Middle frontal gyrus (tissue), 1 donor: ENCODE data around the gene RAB6A.

Experiments used
- DNase-seq: peaks from one replicate; pipeline ENCODE4 v3.0.0-alpha.2; 2015; ENCODE audit warnings: low spot score; ENCODE audit errors: extremely low spot score

RAB6A gene

DNA sequence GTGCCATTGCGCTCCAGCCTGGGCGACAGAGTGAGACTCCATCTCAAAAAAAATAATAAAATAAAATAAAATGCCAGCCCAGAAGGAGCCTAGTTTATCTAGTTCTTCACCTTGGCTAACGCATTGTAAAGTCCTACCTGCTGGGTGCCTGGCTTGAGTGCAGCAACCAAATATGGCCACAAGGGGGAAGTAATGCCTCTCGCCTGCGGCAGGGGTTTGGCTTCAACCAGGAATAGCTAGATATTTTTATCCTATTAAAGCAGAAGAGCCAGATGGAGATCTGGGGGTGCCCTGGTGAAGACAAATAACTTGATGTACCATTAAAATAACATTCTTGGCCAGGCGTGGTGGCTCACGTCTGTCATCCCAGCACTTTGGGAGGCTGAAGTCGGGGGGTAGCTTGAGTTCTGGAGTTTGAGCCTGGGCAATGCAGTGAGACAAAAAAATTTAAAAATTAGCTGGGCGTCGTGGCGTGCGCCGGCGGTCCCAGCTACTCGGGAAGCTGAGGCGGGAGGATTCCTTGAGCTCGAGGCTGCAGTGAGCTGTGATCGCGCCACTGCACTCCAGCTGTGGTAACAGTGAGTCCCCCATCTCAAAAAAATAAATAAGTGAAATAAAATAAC lies 135.1 kb downstream of the RAB6A start:
- peak; percentile 81 for DNase-seq
